NCI-H82 treated with DMSO at 0.1 percent for 48 hours (cell line): ENCODE data around the gene MAP3K19.

Source experiments
- DNase-seq: peaks from one replicate; lab custom pipeline; 2025; ENCODE audit not compliant: unreplicated experiment; lab: John Stamatoyannopoulos, UW

Gene MAP3K19

GRCh38 chr2:134934641-134935040 is 112.6 kb downstream of the MAP3K19 start:
- no peak for DNase-seq

GRCh38 chr2:134934150-134934549 is 113.1 kb downstream of the MAP3K19 start:
- DNase-seq = no peak

- no peak for DNase-seq
Observed at GRCh38 chr2:134933732-134934131, 113.5 kb downstream of the MAP3K19 start.

DNA sequence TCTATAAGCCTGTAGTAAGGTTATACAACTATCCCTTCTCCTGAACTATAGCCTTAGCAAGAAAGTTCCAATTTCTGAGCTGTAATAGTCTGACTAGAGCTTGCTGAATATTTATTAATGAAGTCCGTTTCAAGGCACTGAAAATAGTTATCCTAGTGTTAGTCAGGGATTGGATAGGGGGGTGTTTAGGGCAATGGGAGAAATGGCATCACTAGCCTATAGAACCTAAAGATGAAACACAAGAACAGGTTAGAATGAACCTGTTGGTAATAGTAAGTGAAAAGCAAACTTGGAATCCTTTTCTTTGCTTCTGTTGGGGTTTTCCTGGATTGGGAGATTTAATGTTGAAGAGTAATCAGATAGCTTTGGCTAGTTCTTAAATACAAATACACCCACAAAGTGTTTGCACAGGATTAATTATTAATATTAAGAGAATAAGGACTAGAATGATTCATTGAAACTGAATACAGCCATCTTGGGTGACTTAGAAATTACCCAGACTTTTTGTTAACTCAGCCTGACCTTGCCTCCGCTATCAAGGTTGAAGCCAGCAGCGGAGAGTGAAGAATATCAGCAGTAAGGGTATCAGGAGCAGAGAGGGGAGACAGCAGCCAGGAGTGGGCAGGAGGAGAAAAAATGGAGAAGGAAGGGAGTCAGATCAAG is 114.3 kb downstream of the MAP3K19 start:
- no peak for DNase-seq

- no peak for DNase-seq
Observed at GRCh38 chr2:134927195-134927594, 120.1 kb downstream of the MAP3K19 start.

DNA sequence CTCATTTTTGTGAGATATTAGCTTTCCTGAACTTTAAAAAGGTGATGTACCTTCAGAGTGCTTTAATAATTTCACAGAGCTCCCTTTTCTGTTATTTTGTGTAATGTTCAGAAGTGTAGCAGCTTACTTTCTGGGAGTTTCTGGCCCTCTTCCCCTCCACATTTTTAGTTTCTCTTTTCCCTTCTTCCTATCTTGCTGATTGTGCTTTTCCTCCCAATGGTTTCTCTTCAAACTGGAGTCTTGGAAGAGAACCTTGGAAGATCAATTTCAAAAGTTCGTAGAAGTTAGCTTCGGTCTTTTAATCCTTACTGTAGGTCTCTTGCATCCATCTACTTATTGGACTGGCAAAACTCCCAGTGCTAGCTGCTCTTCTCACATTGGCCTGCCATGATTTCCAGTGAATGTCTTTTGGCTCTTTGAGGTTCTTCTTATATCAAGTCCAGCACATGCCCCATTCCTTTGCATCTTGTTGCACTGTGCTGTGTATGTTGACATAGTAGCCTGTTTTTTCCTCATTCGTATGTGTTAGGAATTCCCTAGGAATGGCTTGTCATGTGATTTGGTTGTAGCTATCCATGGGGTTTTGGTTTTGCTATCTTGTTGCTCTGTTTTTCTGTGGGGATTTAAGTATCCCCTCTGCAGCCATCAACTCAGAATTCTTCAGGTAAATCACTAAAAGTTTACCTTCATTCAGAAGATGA is 120.9 kb downstream of the MAP3K19 start:
- no peak for DNase-seq

- DNase-seq = no peak
Observed at GRCh38 chr2:134924912-134925311, 122.3 kb downstream of the MAP3K19 start.

DNA sequence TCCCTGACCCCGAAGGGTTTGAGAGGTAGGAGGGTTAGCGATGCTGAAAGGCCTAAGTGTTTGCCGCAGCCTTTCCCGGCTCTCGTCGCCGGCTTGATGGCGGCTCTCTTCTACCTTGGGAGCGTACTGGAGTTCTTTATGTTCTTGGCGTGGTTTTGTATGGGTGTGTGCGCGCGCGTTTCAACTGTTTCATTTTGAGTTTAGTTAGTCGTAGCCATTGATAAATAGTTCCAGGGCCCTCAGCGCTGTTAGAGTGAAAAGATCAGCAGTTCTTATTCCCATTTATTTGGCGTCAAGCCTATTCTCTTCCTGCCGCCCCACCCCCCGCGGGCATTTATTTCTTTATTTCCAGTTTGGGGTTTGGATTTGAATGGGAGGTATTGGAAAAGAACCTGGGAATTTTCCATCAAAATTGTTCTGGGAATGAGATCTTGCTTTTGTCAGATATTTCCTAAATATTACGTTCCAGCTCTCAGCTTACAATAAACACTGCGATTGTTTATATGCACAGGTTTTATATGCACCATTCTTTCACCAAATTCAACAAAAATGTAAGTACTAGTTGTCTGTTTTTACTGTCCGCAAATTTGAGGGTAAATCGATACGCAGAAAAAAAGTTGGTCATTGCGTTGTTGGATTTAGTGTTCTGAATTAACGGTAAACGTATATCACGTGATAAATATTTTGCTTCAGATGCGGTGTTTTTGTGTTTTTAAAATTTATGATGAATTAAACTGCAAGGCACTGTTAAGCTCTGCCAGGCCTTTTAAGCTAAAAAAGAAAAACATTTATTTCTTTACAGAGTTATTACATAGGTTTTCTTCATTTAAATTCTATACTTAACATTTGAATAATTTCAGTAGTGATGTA is 127.7 kb downstream of the MAP3K19 start:
- DNase-seq = no peak

- DNase-seq = peak; percentile 99
Observed at GRCh38 chr2:134918526-134919340, 128.5 kb downstream of the MAP3K19 start, which contains the start of gene CCNT2. TSS of gene CCNT2 (plus strand) at chr2:134918822. CDS start at chr2:134918855, 33 bp downstream.

DNA sequence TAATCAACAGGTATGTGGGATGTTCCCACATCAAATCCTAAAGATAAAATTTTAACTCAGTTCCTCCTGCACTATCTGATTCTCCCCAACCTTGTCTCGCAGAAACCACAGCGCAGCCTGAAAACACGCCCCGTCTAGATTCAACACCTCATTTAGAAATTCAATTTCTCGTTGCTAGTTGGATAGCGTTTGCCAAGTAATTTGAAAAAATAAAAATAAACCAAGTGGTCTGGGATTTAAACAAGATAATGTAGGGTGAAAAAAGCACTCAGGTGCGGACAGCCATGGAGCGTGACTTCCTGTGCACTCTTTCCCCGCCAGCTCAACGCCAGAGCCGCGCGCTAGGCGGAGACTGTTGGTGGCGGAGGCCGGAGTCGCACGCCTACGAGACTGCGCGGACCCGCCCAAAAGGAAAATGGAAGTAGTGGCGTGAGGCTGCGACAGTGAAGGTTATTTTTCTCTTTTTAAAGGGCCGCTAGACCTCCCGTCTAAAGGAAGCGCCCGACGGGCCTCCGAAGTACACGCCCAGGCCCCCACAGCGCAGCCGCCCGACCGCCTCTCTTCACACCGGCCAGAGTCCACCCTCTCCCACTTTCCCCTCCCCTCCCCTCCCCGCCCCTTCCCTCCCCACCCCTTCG is 129.2 kb downstream of the MAP3K19 start:
- no peak for DNase-seq

DNA sequence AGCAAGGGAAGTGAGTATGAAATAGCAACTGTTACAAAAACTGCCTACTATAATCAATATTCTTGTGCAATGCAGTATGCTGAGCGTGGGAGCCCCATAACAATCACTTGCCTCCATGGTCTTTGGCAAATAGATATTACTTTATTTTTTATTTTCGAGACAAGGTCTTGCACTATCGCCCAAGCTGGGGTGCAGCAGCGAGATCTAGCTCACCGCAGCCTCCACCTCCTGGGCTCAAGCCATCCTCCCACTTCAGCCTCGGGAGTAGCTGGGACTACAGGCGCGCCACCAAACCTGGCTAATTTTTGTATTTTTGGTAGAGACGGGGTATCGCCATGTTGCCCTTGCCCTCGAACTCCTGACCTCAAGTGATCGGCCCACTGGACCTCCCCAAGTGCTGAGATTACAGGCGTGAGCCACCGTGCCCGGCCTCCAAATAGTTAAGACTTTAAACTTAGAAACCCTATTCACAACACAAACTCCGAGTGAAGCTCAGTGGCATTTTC is 129.8 kb downstream of the MAP3K19 start:
- no peak for DNase-seq
